ENCODE measurements around the gene PKD1L1. TPM values are rescaled to one million over a fixed set of nuclear protein-coding genes. Genes with fewer than 3 reads are reported as not detected.
A peak's percentile ranks its signal among the peaks of the same experiment; 100 is the strongest.

The PKD1L1 gene
- polyA plus RNA-seq, 1 donor from 2014 or later: 0.06 TPM

- Mint-ChIP-seq H3K4me1 (no peaks in the 10 kb centered on the region), H3K4me3 (no peak overlapping the region), H3K9me3 (no peaks in the 10 kb centered on the region), H3K27me3 (peaks cover 5% of the 10 kb centered on the region), H3K27ac (no peak overlapping the region), H3K36me3 (peaks cover 5% of the 10 kb centered on the region)
These were observed 33.3 kb downstream of the PKD1L1 start for GRCh38 chr7:47914717-47915615.

- Mint-ChIP-seq H3K36me3 (peaks cover 5% of the 10 kb centered on the region), H3K4me3 (no peak overlapping the region), H3K9me3 (no peaks in the 10 kb centered on the region), H3K27me3 (peaks cover 4% of the 10 kb centered on the region), H3K27ac (no peak overlapping the region), H3K4me1 (no peaks in the 10 kb centered on the region)
These were observed 35.9 kb downstream of the PKD1L1 start for GRCh38 chr7:47912332-47912731.

GRCh38 chr7:47908720-47909119 is 39.5 kb downstream of the PKD1L1 start:
- Mint-ChIP-seq H3K36me3 (peaks cover under 1% of the 10 kb centered on the region), H3K4me1 (no peaks in the 10 kb centered on the region), H3K27me3 (peaks cover 4% of the 10 kb centered on the region), H3K4me3 (no peak overlapping the region), H3K9me3 (peaks cover 0 to 1% (median 0%) of the 10 kb centered on the region in 3 donors), H3K27ac (no peak overlapping the region)

- Mint-ChIP-seq H3K4me3 (no peak overlapping the region), H3K9me3 (peaks cover 0 to 1% (median 0%) of the 10 kb centered on the region in 3 donors), H3K27ac (no peak overlapping the region), H3K27me3 (peaks cover 4% of the 10 kb centered on the region), H3K36me3 (peaks cover 1% of the 10 kb centered on the region), H3K4me1 (no peaks in the 10 kb centered on the region)
These were observed 40.2 kb downstream of the PKD1L1 start for GRCh38 chr7:47907981-47908616.

GRCh38 chr7:47906883-47907282 is 41.4 kb downstream of the PKD1L1 start:
- H3K27ac Mint-ChIP-seq: no peak overlapping the region
- peaks cover 0 to 1% (median 0%) of the 10 kb centered on the region in 3 donors for H3K9me3 Mint-ChIP-seq
- H3K4me1 Mint-ChIP-seq: no peaks in the 10 kb centered on the region
- no peak overlapping the region for H3K4me3 Mint-ChIP-seq
- H3K27me3 Mint-ChIP-seq: peaks cover 2% of the 10 kb centered on the region
- peaks cover 1% of the 10 kb centered on the region for H3K36me3 Mint-ChIP-seq

GRCh38 chr7:47905076-47905920 is 43.0 kb downstream of the PKD1L1 start:
- Mint-ChIP-seq H3K27me3 (no peaks in the 10 kb centered on the region), H3K9me3 (peaks cover 0 to 1% (median 0%) of the 10 kb centered on the region in 3 donors), H3K4me1 (no peaks in the 10 kb centered on the region), H3K36me3 (peaks cover 1% of the 10 kb centered on the region), H3K27ac (no peak overlapping the region), H3K4me3 (no peak overlapping the region)

GRCh38 chr7:47902013-47902412 is 46.3 kb downstream of the PKD1L1 start:
- Mint-ChIP-seq H3K27me3 (peaks cover 4% of the 10 kb centered on the region), H3K4me1 (no peaks in the 10 kb centered on the region), H3K4me3 (no peak overlapping the region), H3K9me3 (peaks cover 0 to 1% (median 0%) of the 10 kb centered on the region in 3 donors), H3K36me3 (peaks cover 1% of the 10 kb centered on the region), H3K27ac (no peak overlapping the region)

GRCh38 chr7:47901542-47901941 is 46.7 kb downstream of the PKD1L1 start:
- peaks cover 0 to 1% (median 0%) of the 10 kb centered on the region in 3 donors for H3K9me3 Mint-ChIP-seq
- H3K36me3 Mint-ChIP-seq: peaks cover 1% of the 10 kb centered on the region
- no peak overlapping the region for H3K27ac Mint-ChIP-seq
- H3K4me1 Mint-ChIP-seq: no peaks in the 10 kb centered on the region
- H3K4me3 Mint-ChIP-seq: no peak overlapping the region
- H3K27me3 Mint-ChIP-seq: peaks cover 4% of the 10 kb centered on the region

GRCh38 chr7:47897831-47898230 is 50.4 kb downstream of the PKD1L1 start:
- Mint-ChIP-seq H3K27me3 (peaks cover 5% of the 10 kb centered on the region), H3K4me1 (peaks cover 0 to 2% (median 0%) of the 10 kb centered on the region in 3 donors), H3K27ac (no peak overlapping the region), H3K4me3 (no peak overlapping the region), H3K9me3 (no peaks in the 10 kb centered on the region), H3K36me3 (no peaks in the 10 kb centered on the region)

- Mint-ChIP-seq H3K27ac (no peak overlapping the region), H3K9me3 (no peaks in the 10 kb centered on the region), H3K4me3 (no peak overlapping the region), H3K4me1 (peaks cover 0 to 4% (median 0%) of the 10 kb centered on the region in 3 donors), H3K36me3 (peaks cover 2% of the 10 kb centered on the region), H3K27me3 (peaks cover 8% of the 10 kb centered on the region)
These were observed 51.4 kb downstream of the PKD1L1 start for GRCh38 chr7:47896809-47897423.

- peaks cover 0 to 4% (median 0%) of the 10 kb centered on the region in 3 donors for H3K4me1 Mint-ChIP-seq
- peaks cover 8% of the 10 kb centered on the region for H3K27me3 Mint-ChIP-seq
- no peaks in the 10 kb centered on the region for H3K9me3 Mint-ChIP-seq
- peaks cover 2% of the 10 kb centered on the region for H3K36me3 Mint-ChIP-seq
- H3K4me3 Mint-ChIP-seq: no peak overlapping the region
- H3K27ac Mint-ChIP-seq: no peak overlapping the region
These were observed 53.2 kb downstream of the PKD1L1 start for GRCh38 chr7:47895026-47895425.

GRCh38 chr7:47893721-47894365 is 54.4 kb downstream of the PKD1L1 start:
- Mint-ChIP-seq H3K9me3 (no peaks in the 10 kb centered on the region), H3K4me3 (peak overlapping the region in 1 of 4 donors; percentile 28), H3K4me1 (peaks cover 0 to 4% (median 0%) of the 10 kb centered on the region in 3 donors), H3K27ac (no peak overlapping the region), H3K36me3 (peaks cover 2% of the 10 kb centered on the region), H3K27me3 (peaks cover 8% of the 10 kb centered on the region)

- Mint-ChIP-seq H3K4me3 (no peak overlapping the region), H3K27me3 (peaks cover 8% of the 10 kb centered on the region), H3K36me3 (peaks cover 2% of the 10 kb centered on the region), H3K4me1 (peaks cover 0 to 4% (median 0%) of the 10 kb centered on the region in 3 donors), H3K27ac (no peak overlapping the region), H3K9me3 (no peaks in the 10 kb centered on the region)
These were observed 55.0 kb downstream of the PKD1L1 start for GRCh38 chr7:47893238-47893637.

- H3K27ac Mint-ChIP-seq: no peak overlapping the region
- peaks cover 2% of the 10 kb centered on the region for H3K36me3 Mint-ChIP-seq
- H3K27me3 Mint-ChIP-seq: peaks cover 4% of the 10 kb centered on the region
- no peak overlapping the region for H3K4me3 Mint-ChIP-seq
- no peaks in the 10 kb centered on the region for H3K9me3 Mint-ChIP-seq
- H3K4me1 Mint-ChIP-seq: peaks cover 0 to 4% (median 0%) of the 10 kb centered on the region in 3 donors
These were observed 57.7 kb downstream of the PKD1L1 start for GRCh38 chr7:47890606-47891005.
